B cell (primary cell): ENCODE results near the gene FBXO8. TPM values are rescaled to one million over a fixed set of nuclear protein-coding genes. Genes with fewer than 3 reads are reported as not detected.

Source experiments
- ATAC-seq: fragments of 200-7000 bp; cut with Tn5 transposase; one replicate; pipeline ENCODE4 v1.10.0; 2021; ENCODE audit warnings: low read depth, mild to moderate bottlenecking, moderate number of reproducible peaks, moderate library complexity
- CTCF ChIA-PET: fragments of 350-600 bp; sonication (Branson Sonifier 250); formaldehyde crosslinking; loops from one replicate; lab custom pipeline; 2021; ENCODE audit warnings: antibody characterized with exemption, inconsistent platforms; lab: Charles Lee
- POLR2A ChIA-PET: fragments of 350-600 bp; sonication (Branson Sonifier 250); formaldehyde crosslinking; loops from one replicate; lab custom pipeline; 2021; ENCODE audit warnings: antibody characterized with exemption; lab: Charles Lee
- DNase-seq: peaks from one replicate; pipeline ENCODE4 v3.0.0; 2013
- H2AFZ ChIP-seq: 2 replicates; pipeline ENCODE4 v1.6.1; 2012; ENCODE audit warnings: mild to moderate bottlenecking, low read depth, low read length; ENCODE audit not compliant: insufficient read depth, poor library complexity, severe bottlenecking
- H3K27ac ChIP-seq, 2 donors: 1 replicate in 1 of 2; 2 replicates in 1 of 2; pipeline ENCODE4 v1.5.1; 2012 to 2013; ENCODE audit warnings: low read length in 2 of 2, mild to moderate bottlenecking in 2 of 2, moderate library complexity in 1 of 2
- H3K27me3 ChIP-seq, 4 experiments: fragments of 200-600 bp in 1 of 4; sonication (generic) in 1 of 4; replicated peaks in 1 of 4; 1 replicate in 2 of 4; 2 replicates in 2 of 4; pipeline versions ENCODE4 v1.6.1 to v1.7.0; 2013 to 2016; ENCODE audit warnings: low read length in 3 of 4, mild to moderate bottlenecking in 2 of 4, mixed read lengths in 1 of 4, moderate library complexity in 1 of 4; ENCODE audit not compliant: insufficient read depth in 4 of 4, control insufficient read depth in 3 of 4; ENCODE audit errors: control extremely low read depth in 1 of 4
- H3K36me3 ChIP-seq, 2 experiments: replicated peaks in 1 of 2; 1 replicate in 1 of 2; 2 replicates in 1 of 2; pipeline versions ENCODE4 v1.6.1 to v1.7.1; 2013; ENCODE audit warnings: low read length in 1 of 2; ENCODE audit not compliant: insufficient read depth in 2 of 2, control insufficient read depth in 1 of 2; ENCODE audit errors: control extremely low read depth in 1 of 2, extremely low read depth in 1 of 2
- H3K4me1 ChIP-seq, 2 donors: fragments of 200-600 bp in 1 of 2; sonication (generic) in 1 of 2; 1 replicate in 1 of 2; 2 replicates in 1 of 2; pipeline versions ENCODE4 v1.5.1 to v1.6.1; 2013 to 2017; ENCODE audit warnings: low read length in 2 of 2; ENCODE audit not compliant: control insufficient read depth in 2 of 2, insufficient read depth in 2 of 2
- H3K4me2 ChIP-seq: replicated peaks from 2 replicates; pipeline ENCODE3; 2012; ENCODE audit warnings: mild to moderate bottlenecking, low read depth, low read length; ENCODE audit not compliant: poor library complexity, severe bottlenecking
- H3K4me3 ChIP-seq, 5 experiments: fragments of 200-600 bp in 1 of 5; sonication (generic) in 1 of 5; 1 replicate in 3 of 5; 2 replicates in 2 of 5; pipeline versions ENCODE4 v1.5.1 to v1.7.0; 2011 to 2016; ENCODE audit warnings: low read length in 4 of 5, mild to moderate bottlenecking in 4 of 5, low read depth in 2 of 5, control low read depth in 1 of 5, moderate library complexity in 1 of 5; ENCODE audit not compliant: insufficient read depth in 1 of 5; ENCODE audit errors: control extremely low read depth in 1 of 5, extremely low read depth in 1 of 5
- H3K79me2 ChIP-seq: fragments of 200-600 bp; sonication (generic); one replicate; pipeline ENCODE4 v1.6.0; 2016; ENCODE audit warnings: low read length; ENCODE audit not compliant: control insufficient read depth, insufficient read depth
- H3K9ac ChIP-seq: fragments of 200-600 bp; sonication (generic); 2 replicates; pipeline ENCODE4 v1.6.1; 2017; ENCODE audit warnings: mild to moderate bottlenecking, low read length, moderate library complexity
- H3K9me3 ChIP-seq, 3 donors: one replicate each; pipeline versions ENCODE4 v1.6.1 to v1.7.1; 2013; ENCODE audit warnings: low read length in 2 of 3; ENCODE audit not compliant: control insufficient read depth in 2 of 3, insufficient read depth in 1 of 3; ENCODE audit errors: control extremely low read depth in 1 of 3
- H4K20me1 ChIP-seq: 2 replicates; pipeline ENCODE4 v1.6.0; 2012; ENCODE audit warnings: mild to moderate bottlenecking, low read length; ENCODE audit not compliant: insufficient read depth, control insufficient read depth, poor library complexity, severe bottlenecking
- H3K27ac Mint-ChIP-seq: one replicate; pipeline ENCODE4 v1.8.0; 2021; ENCODE audit warnings: mixed read lengths
- H3K27me3 Mint-ChIP-seq: one replicate; pipeline ENCODE4 v1.8.0; 2021; ENCODE audit warnings: mixed read lengths
- H3K4me1 Mint-ChIP-seq: one replicate; pipeline ENCODE4 v1.8.0; 2021; ENCODE audit warnings: mixed read lengths
- H3K4me3 Mint-ChIP-seq: one replicate; pipeline ENCODE4 v1.8.0; 2021; ENCODE audit warnings: mixed read lengths
- H3K9me3 Mint-ChIP-seq: one replicate; pipeline ENCODE4 v1.8.0; 2022; ENCODE audit warnings: mixed read lengths; ENCODE audit not compliant: insufficient read depth
- EZH2 ChIP-seq: IDR thresholded peaks from 2 replicates; pipeline ENCODE4 v1.6.1; 2012; ENCODE audit warnings: borderline replicate concordance, low read depth, mild to moderate bottlenecking, moderate library complexity, low read length; ENCODE audit not compliant: insufficient read depth, poor library complexity, severe bottlenecking
- WGBS: methylation state at CpG from one replicate; pipeline ENCODE4 v1.1.5; 2013; ENCODE audit warnings: missing lambda C conversion rate; ENCODE audit not compliant: insufficient coverage; 5-methylcytosine and 5-hydroxymethylcytosine counted together
- intact Hi-C: fragments of 100-400 bp; cut with micrococcal nuclease; formaldehyde crosslinking; loops from one replicate; pipeline ENCODE4 v1.10.0; 2022
- polyA plus RNA-seq: library from polyadenylated mRNA; depleted of rRNA; stranded (reverse); fragments of >200 nt; gene quantifications from 2 replicates; pipeline ENCODE4 v1.2.3, GENCODE V29; 2012
- total RNA-seq, 2 donors: library from RNA; stranded (reverse); fragments of 120-200 nt in 1 of 2; gene quantifications; 1 replicate in 1 of 2; 2 replicates in 1 of 2; pipeline versions ENCODE4 v1.2.3 to v1.2.4, GENCODE V29; 2013 to 2022
- TF ChIP-seq, protein P1 (sequence below): fragments of 200-600 bp; IDR thresholded peaks from one replicate; pipeline ENCODE4 v1.8.0; 2022; ENCODE audit warnings: antibody characterized with exemption, mild to moderate bottlenecking

Gene FBXO8
- total and polyA plus RNA-seq, 2 donors (not counting 1 experiment from before 2014, with no cell fraction given): 11.6 to 22.4 TPM

GRCh38 chr4:174332741-174333493 is 49.5 kb upstream of the FBXO8 start:
- H2AFZ ChIP-seq: no peak overlapping the region
- no peak for TF ChIP-seq EZH2
- TF ChIP-seq, protein P1, sequence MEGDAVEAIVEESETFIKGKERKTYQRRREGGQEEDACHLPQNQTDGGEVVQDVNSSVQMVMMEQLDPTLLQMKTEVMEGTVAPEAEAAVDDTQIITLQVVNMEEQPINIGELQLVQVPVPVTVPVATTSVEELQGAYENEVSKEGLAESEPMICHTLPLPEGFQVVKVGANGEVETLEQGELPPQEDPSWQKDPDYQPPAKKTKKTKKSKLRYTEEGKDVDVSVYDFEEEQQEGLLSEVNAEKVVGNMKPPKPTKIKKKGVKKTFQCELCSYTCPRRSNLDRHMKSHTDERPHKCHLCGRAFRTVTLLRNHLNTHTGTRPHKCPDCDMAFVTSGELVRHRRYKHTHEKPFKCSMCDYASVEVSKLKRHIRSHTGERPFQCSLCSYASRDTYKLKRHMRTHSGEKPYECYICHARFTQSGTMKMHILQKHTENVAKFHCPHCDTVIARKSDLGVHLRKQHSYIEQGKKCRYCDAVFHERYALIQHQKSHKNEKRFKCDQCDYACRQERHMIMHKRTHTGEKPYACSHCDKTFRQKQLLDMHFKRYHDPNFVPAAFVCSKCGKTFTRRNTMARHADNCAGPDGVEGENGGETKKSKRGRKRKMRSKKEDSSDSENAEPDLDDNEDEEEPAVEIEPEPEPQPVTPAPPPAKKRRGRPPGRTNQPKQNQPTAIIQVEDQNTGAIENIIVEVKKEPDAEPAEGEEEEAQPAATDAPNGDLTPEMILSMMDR: no peak
- no peak overlapping the region for H3K4me3 ChIP-seq
- Mint-ChIP-seq H3K4me3 (no peak overlapping the region), H3K27ac (no peak overlapping the region), H3K4me1 (no peaks in the 10 kb centered on the region), H3K27me3 (no peaks in the 10 kb centered on the region), H3K9me3 (no peaks in the 10 kb centered on the region)
- POLR2A ChIA-PET: no interaction called here
- no peak overlapping the region for H3K9ac ChIP-seq
- no peaks in the 10 kb centered on the region for H3K79me2 ChIP-seq
- H3K36me3 ChIP-seq: no peaks in the 10 kb centered on the region
- intact Hi-C loops: no loop called here
- no peak overlapping the region for H3K4me2 ChIP-seq
- H4K20me1 ChIP-seq: no peaks in the 10 kb centered on the region
- H3K4me1 ChIP-seq: no peaks in the 10 kb centered on the region
- CTCF ChIA-PET: no interaction called here
- DNase-seq (no peak), ATAC-seq (no peak)
- H3K27me3 ChIP-seq: no peaks in the 10 kb centered on the region
- H3K9me3 ChIP-seq: no peaks in the 10 kb centered on the region
- WGBS: no CpG with 5 or more reads among the region's 4 CpGs
- H3K27ac ChIP-seq: no peak overlapping the region

GRCh38 chr4:174324725-174325124 is 41.3 kb upstream of the FBXO8 start:
- DNase-seq (no peak), ATAC-seq (no peak)
- Mint-ChIP-seq H3K27ac (no peak overlapping the region), H3K4me3 (no peak overlapping the region), H3K27me3 (no peaks in the 10 kb centered on the region), H3K9me3 (no peaks in the 10 kb centered on the region), H3K4me1 (no peaks in the 10 kb centered on the region)
- no peak overlapping the region for H3K4me2 ChIP-seq
- H3K4me3 ChIP-seq: no peak overlapping the region
- ChIA-PET CTCF (no interaction called here), POLR2A (no interaction called here)
- H3K27me3 ChIP-seq: no peaks in the 10 kb centered on the region
- H3K36me3 ChIP-seq: no peaks in the 10 kb centered on the region
- H2AFZ ChIP-seq: no peak overlapping the region
- no peaks in the 10 kb centered on the region for H4K20me1 ChIP-seq
- no peaks in the 10 kb centered on the region for H3K4me1 ChIP-seq
- no CpG with 5 or more reads among the region's 2 CpGs for WGBS
- H3K79me2 ChIP-seq: no peaks in the 10 kb centered on the region
- intact Hi-C loops: no loop called here
- TF ChIP-seq, protein P1: no peak
- no peak for TF ChIP-seq EZH2
- H3K27ac ChIP-seq: no peak overlapping the region
- no peaks in the 10 kb centered on the region for H3K9me3 ChIP-seq
- H3K9ac ChIP-seq: no peak overlapping the region
